ENCODE data around the gene NELFA.
"Not testable (repeated sequence)": the region's sequence is repeated elsewhere in the genome, so short reads cannot be mapped to it uniquely, and the experiment has no call there.

NELFA gene

GRCh38 chr4:2040391-2041238 lies 31.8 kb upstream of the NELFA start:
- no peak for DNase-seq

GRCh38 chr4:2036866-2037265 lies 28.1 kb upstream of the NELFA start:
- DNase-seq: peak; percentile 17 to 28

GRCh38 chr4:2036327-2036726 lies 27.6 kb upstream of the NELFA start:
- no peak for DNase-seq

- DNase-seq: not testable (repeated sequence)
Measured at GRCh38 chr4:2031161-2031560, 22.4 kb upstream of the NELFA start.

- not testable (repeated sequence) for DNase-seq
Measured at GRCh38 chr4:2027120-2027519, 18.3 kb upstream of the NELFA start.

GRCh38 chr4:2025817-2026216 lies 17.0 kb upstream of the NELFA start:
- DNase-seq: no peak

- no peak for DNase-seq
Measured at GRCh38 chr4:2024683-2025082, 15.9 kb upstream of the NELFA start.

GRCh38 chr4:2021358-2022018 lies 12.7 kb upstream of the NELFA start:
- not testable (repeated sequence) for DNase-seq

- DNase-seq: no peak
Measured at GRCh38 chr4:2015008-2015407, 6.2 kb upstream of the NELFA start.

- no peak for DNase-seq
Measured at GRCh38 chr4:2011583-2011982, 2.8 kb upstream of the NELFA start.

- peak; percentile 46 to 53 for DNase-seq
Measured at GRCh38 chr4:2009651-2010233, 968 bp upstream of the NELFA start.

- DNase-seq: no peak
Measured at GRCh38 chr4:2008671-2008920, 178 bp downstream of the NELFA start.

- DNase-seq: no peak
Measured at GRCh38 chr4:2007804-2008670, 737 bp downstream of the NELFA start.

GRCh38 chr4:2006956-2007653 lies 1.7 kb downstream of the NELFA start:
- no peak for DNase-seq

GRCh38 chr4:2006367-2006766 lies 2.4 kb downstream of the NELFA start:
- DNase-seq: no peak

- DNase-seq: not testable (repeated sequence)
Measured at GRCh38 chr4:2003361-2003760, 5.4 kb downstream of the NELFA start.

GRCh38 chr4:1999308-1999707 lies 9.5 kb downstream of the NELFA start:
- not testable (repeated sequence) for DNase-seq

- no peak for DNase-seq
Measured at GRCh38 chr4:1998296-1998695, 10.5 kb downstream of the NELFA start.

- no peak for DNase-seq
Measured at GRCh38 chr4:1997712-1998111, 11.1 kb downstream of the NELFA start.

GRCh38 chr4:1996866-1997611 lies 11.7 kb downstream of the NELFA start:
- no peak for DNase-seq

- DNase-seq: no peak
Measured at GRCh38 chr4:1994938-1995337, 13.8 kb downstream of the NELFA start.
